Measurements from ENCODE around the gene ERC2. TPM values are rescaled to one million over a fixed set of nuclear protein-coding genes. Genes with fewer than 3 reads are reported as not detected.

Gene ERC2
- total and polyA plus RNA-seq, 7 experiments from 2014 or later, result not detected

DNA sequence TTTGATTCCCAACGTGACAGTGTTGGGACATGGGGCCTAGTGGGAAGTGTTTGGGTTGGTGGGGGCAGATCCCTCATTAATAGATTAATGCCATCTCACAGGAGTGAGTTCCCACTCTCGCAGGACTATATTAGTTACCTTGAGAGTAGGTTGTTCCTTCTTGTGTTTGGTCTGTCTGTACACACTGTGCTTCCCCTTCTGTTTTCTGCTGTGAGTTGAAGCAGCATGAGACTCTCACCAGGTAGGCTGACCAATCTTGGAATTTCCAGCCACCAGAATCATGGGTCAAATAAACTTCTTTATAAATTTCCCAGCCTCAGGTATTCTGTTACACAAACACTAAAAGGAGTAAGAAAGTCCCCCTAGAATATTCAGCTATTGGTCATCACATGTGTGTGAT is 145.4 kb downstream of the ERC2 start:
- ATAC-seq (no peak), DNase-seq (no peak)
- Histone ChIP-seq H3K4me3 (ENCODE audit: low read length) (no peak overlapping the region), H3K9me3 (ENCODE audit: control insufficient read depth in 2 of 3, low read length in 3 of 3) (no peaks in the 10 kb centered on the region), H3K36me3 (ENCODE audit: control insufficient read depth in 2 of 3, insufficient read depth in 3 of 3, low read length in 3 of 3) (no peaks in the 10 kb centered on the region), H3K4me1 (ENCODE audit: control insufficient read depth in 2 of 2, insufficient read depth in 2 of 2, low read length in 2 of 2) (no peaks in the 10 kb centered on the region), H3K27ac (ENCODE audit: low read depth, low read length) (no peak overlapping the region), H3K27me3 (ENCODE audit: control insufficient read depth in 2 of 2, insufficient read depth in 2 of 2, low read length in 2 of 2) (no peaks in the 10 kb centered on the region)
- Mint-ChIP-seq H3K9me3 (peaks cover 0 to 2% (median 0%) of the 10 kb centered on the region in 11 donors), H3K27me3 (peaks cover 0 to 14% (median 9%) of the 10 kb centered on the region in 5 donors), H3K27ac (no peak overlapping the region), H3K36me3 (no peaks in the 10 kb centered on the region), H3K4me1 (no peaks in the 10 kb centered on the region), H3K4me3 (no peak overlapping the region)
- ChIA-PET CTCF (no interaction called here), POLR2A (no interaction called here)
- intact Hi-C loops (cut with micrococcal nuclease), result no loop called here

DNA sequence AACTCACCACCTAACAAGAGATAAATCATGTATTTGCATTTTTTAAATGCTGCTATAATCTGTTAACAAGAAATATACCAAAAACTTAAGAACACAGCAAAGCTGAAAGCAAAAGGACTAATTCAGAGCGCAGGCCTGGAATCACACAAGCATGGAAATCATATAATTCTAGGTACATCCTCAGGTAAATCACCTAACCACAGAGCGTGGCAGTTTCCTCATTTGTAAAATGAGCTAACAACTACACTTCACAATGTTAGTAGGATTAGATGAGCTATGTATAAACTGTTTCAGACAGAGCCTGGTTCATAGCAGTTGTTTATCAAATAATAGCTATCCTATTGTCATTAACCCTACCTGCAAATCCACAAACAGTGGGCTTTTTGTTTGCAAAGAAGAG is 146.4 kb downstream of the ERC2 start:
- no peak overlapping the region for H3K4me3 Mint-ChIP-seq
- Histone ChIP-seq H3K4me1 (ENCODE audit: control insufficient read depth in 2 of 2, insufficient read depth in 2 of 2, low read length in 2 of 2) (no peaks in the 10 kb centered on the region), H3K4me3 (ENCODE audit: low read length) (no peak overlapping the region), H3K9me3 (ENCODE audit: control insufficient read depth in 2 of 3, low read length in 3 of 3) (no peaks in the 10 kb centered on the region), H3K36me3 (ENCODE audit: control insufficient read depth in 2 of 3, insufficient read depth in 3 of 3, low read length in 3 of 3) (no peaks in the 10 kb centered on the region), H3K27me3 (ENCODE audit: control insufficient read depth in 2 of 2, insufficient read depth in 2 of 2, low read length in 2 of 2) (no peaks in the 10 kb centered on the region), H3K27ac (ENCODE audit: low read depth, low read length) (no peak overlapping the region)
- POLR2A ChIA-PET, result no interaction called here
- no peak for DNase-seq
- H3K9me3 Mint-ChIP-seq, result peaks cover 0 to 2% (median 0%) of the 10 kb centered on the region in 11 donors
- no peaks in the 10 kb centered on the region for H3K36me3 Mint-ChIP-seq
- CTCF ChIA-PET, result no interaction called here
- no peaks in the 10 kb centered on the region for H3K4me1 Mint-ChIP-seq
- intact Hi-C loops (cut with micrococcal nuclease), result no loop called here
- no peak overlapping the region for H3K27ac Mint-ChIP-seq
- H3K27me3 Mint-ChIP-seq, result peaks cover 0 to 15% (median 10%) of the 10 kb centered on the region in 5 donors
- no peak for ATAC-seq

DNA sequence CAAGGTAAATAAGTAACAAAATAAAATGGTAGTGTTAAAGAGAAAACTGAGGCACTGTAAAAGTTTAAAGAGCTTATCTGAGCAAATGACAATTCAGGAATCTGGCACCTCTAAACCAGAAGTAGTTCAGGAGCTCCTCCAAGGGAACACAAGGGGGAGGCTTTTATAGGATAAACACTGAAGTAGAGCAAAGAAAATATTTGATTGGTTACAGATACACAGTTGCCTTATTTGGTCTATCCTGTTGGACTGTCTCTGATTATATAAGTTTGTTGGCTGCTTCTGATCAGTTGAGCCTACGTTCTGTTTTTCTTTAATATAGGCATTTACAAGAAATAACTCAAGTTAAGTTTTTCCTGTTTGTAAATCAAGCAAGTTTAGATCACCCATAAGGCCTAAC is 146.9 kb downstream of the ERC2 start:
- ChIA-PET CTCF (no interaction called here), POLR2A (no interaction called here)
- H3K27me3 Mint-ChIP-seq, result peaks cover 0 to 14% (median 9%) of the 10 kb centered on the region in 5 donors
- no peaks in the 10 kb centered on the region for H3K9me3 Mint-ChIP-seq
- no peaks in the 10 kb centered on the region for H3K27me3 ChIP-seq (ENCODE audit: control insufficient read depth in 2 of 2, insufficient read depth in 2 of 2, low read length in 2 of 2)
- H3K36me3 ChIP-seq (ENCODE audit: control insufficient read depth in 2 of 3, insufficient read depth in 3 of 3, low read length in 3 of 3), result no peaks in the 10 kb centered on the region
- no peak for ATAC-seq
- no peak overlapping the region for H3K27ac Mint-ChIP-seq
- no peaks in the 10 kb centered on the region for H3K4me1 Mint-ChIP-seq
- no peaks in the 10 kb centered on the region for H3K9me3 ChIP-seq (ENCODE audit: control insufficient read depth in 2 of 3, low read length in 3 of 3)
- intact Hi-C loops (cut with micrococcal nuclease), result no loop called here
- H3K4me3 Mint-ChIP-seq, result no peak overlapping the region
- H3K4me3 ChIP-seq (ENCODE audit: low read length), result no peak overlapping the region
- H3K27ac ChIP-seq (ENCODE audit: low read depth, low read length), result no peak overlapping the region
- no peak for DNase-seq
- H3K36me3 Mint-ChIP-seq, result no peaks in the 10 kb centered on the region
- H3K4me1 ChIP-seq (ENCODE audit: control insufficient read depth in 2 of 2, insufficient read depth in 2 of 2, low read length in 2 of 2), result no peaks in the 10 kb centered on the region

DNA sequence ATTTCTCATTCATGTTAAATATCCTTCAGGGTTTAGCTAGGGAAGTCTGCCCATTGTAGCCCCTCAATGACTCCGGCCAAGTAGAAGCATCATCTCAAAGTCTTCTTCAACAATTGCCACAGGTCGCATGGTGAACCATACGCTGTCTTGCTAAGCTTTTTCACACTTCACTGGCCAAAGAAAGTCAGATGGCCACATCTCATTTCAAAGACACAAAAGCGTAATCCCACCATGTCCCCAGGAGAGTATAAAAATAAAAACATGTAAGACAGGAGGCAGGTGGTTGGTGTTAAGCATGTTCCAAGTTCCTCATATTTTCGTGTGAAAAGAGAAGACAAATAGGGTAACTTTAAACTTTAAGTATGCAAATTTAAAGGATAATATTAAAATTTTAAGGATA is 147.4 kb downstream of the ERC2 start:
- Histone ChIP-seq H3K4me1 (ENCODE audit: control insufficient read depth in 2 of 2, insufficient read depth in 2 of 2, low read length in 2 of 2) (no peaks in the 10 kb centered on the region), H3K9me3 (ENCODE audit: control insufficient read depth in 2 of 3, low read length in 3 of 3) (no peaks in the 10 kb centered on the region), H3K4me3 (ENCODE audit: low read length) (no peak overlapping the region), H3K27me3 (ENCODE audit: control insufficient read depth in 2 of 2, insufficient read depth in 2 of 2, low read length in 2 of 2) (no peaks in the 10 kb centered on the region), H3K27ac (ENCODE audit: low read depth, low read length) (no peak overlapping the region), H3K36me3 (ENCODE audit: control insufficient read depth in 2 of 3, insufficient read depth in 3 of 3, low read length in 3 of 3) (no peaks in the 10 kb centered on the region)
- H3K9me3 Mint-ChIP-seq, result no peaks in the 10 kb centered on the region
- no peak for DNase-seq
- H3K27me3 Mint-ChIP-seq, result peaks cover 0 to 13% (median 9%) of the 10 kb centered on the region in 5 donors
- no peak overlapping the region for H3K4me3 Mint-ChIP-seq
- intact Hi-C loops (cut with micrococcal nuclease), result no loop called here
- H3K36me3 Mint-ChIP-seq, result no peaks in the 10 kb centered on the region
- no peak overlapping the region for H3K27ac Mint-ChIP-seq
- ChIA-PET POLR2A (no interaction called here), CTCF (no interaction called here)
- ATAC-seq, result no peak
- no peaks in the 10 kb centered on the region for H3K4me1 Mint-ChIP-seq

DNA sequence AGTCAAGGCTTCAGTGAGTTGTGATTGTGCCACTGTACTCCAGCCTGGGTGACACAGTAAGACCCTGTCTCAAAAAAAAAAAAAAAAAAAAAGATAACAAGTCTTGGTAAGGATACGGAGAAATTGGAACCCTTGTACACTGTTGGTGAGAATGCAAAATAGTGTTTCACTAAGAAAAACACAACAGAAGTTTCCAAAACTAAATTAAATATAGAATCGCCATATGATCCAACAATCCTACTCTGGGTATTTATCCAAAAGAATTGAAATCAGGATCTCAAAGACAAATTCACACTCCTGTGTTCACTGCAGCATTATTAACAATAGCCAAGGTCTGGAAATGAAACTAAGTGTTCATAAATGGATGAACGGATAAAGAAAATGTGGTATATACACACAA is 149.4 kb downstream of the ERC2 start:
- no peak overlapping the region for H3K4me3 ChIP-seq (ENCODE audit: low read length)
- H3K36me3 ChIP-seq (ENCODE audit: control insufficient read depth in 2 of 3, insufficient read depth in 3 of 3, low read length in 3 of 3), result no peaks in the 10 kb centered on the region
- CTCF ChIA-PET, result no interaction called here
- H3K4me1 ChIP-seq (ENCODE audit: control insufficient read depth in 2 of 2, insufficient read depth in 2 of 2, low read length in 2 of 2), result no peaks in the 10 kb centered on the region
- no peaks in the 10 kb centered on the region for H3K9me3 Mint-ChIP-seq
- H3K27me3 Mint-ChIP-seq, result peaks cover 0 to 13% (median 5%) of the 10 kb centered on the region in 5 donors
- no peak overlapping the region for H3K27ac ChIP-seq (ENCODE audit: low read depth, low read length)
- DNase-seq, result no peak
- H3K4me1 Mint-ChIP-seq, result no peaks in the 10 kb centered on the region
- H3K9me3 ChIP-seq (ENCODE audit: control insufficient read depth in 2 of 3, low read length in 3 of 3), result no peaks in the 10 kb centered on the region
- no peak overlapping the region for H3K4me3 Mint-ChIP-seq
- no peak overlapping the region for H3K27ac Mint-ChIP-seq
- H3K27me3 ChIP-seq (ENCODE audit: control insufficient read depth in 2 of 2, insufficient read depth in 2 of 2, low read length in 2 of 2), result no peaks in the 10 kb centered on the region
- intact Hi-C loops (cut with micrococcal nuclease), result no loop called here
- POLR2A ChIA-PET, result no interaction called here
- ATAC-seq, result no peak
- H3K36me3 Mint-ChIP-seq, result no peaks in the 10 kb centered on the region

DNA sequence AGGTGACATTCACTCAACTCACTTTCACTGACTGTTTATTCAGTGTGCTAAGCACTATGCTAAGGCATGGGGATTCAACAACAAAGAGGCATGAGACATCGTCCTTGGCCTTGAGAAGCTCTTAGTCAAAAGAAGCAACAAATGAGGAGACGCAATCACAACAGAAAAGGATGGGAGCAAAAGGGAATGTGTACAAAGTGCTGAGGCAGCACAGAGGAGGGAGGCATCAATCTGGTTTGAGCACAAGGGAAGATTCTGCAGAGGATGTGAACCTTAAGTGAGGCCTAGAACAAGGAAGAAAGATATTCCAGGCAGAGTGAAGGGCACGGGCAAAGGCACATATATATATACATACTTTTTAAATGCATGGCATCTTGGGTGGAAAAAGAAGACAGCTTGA is 151.3 kb downstream of the ERC2 start:
- ATAC-seq (no peak), DNase-seq (no peak)
- CTCF ChIA-PET, result no interaction called here
- no peaks in the 10 kb centered on the region for H3K9me3 Mint-ChIP-seq
- no peaks in the 10 kb centered on the region for H3K36me3 Mint-ChIP-seq
- Histone ChIP-seq H3K4me3 (ENCODE audit: low read length) (no peak overlapping the region), H3K9me3 (ENCODE audit: control insufficient read depth in 2 of 3, low read length in 3 of 3) (no peaks in the 10 kb centered on the region), H3K36me3 (ENCODE audit: control insufficient read depth in 2 of 3, insufficient read depth in 3 of 3, low read length in 3 of 3) (no peaks in the 10 kb centered on the region), H3K27me3 (ENCODE audit: control insufficient read depth in 2 of 2, insufficient read depth in 2 of 2, low read length in 2 of 2) (no peaks in the 10 kb centered on the region), H3K27ac (ENCODE audit: low read depth, low read length) (no peak overlapping the region), H3K4me1 (ENCODE audit: control insufficient read depth in 2 of 2, insufficient read depth in 2 of 2, low read length in 2 of 2) (no peaks in the 10 kb centered on the region)
- no peak overlapping the region for H3K4me3 Mint-ChIP-seq
- POLR2A ChIA-PET, result no interaction called here
- intact Hi-C loops (cut with micrococcal nuclease), result no loop called here
- no peak overlapping the region for H3K27ac Mint-ChIP-seq
- no peaks in the 10 kb centered on the region for H3K4me1 Mint-ChIP-seq
- H3K27me3 Mint-ChIP-seq, result peaks cover 0 to 13% (median 5%) of the 10 kb centered on the region in 5 donors

DNA sequence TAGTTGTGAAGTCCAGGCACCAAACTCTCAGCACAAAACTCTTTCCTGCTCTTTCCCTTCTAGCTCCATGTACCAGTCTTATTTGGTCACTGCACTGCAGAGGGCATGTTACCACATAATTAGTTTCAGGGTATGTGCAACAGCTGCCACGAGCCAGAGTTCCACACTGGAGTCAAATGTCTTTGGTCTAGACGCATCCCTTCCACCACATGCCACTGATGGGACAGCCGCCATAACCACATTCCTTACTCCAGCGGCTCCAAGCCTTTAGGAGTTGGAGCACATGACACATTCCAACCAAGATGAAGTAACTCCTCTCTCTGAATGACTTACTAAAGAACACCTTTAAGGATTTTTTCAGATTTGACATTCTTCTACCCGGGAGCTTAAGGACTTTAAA is 153.4 kb downstream of the ERC2 start:
- no peak overlapping the region for H3K27ac ChIP-seq (ENCODE audit: low read depth, low read length)
- H3K27me3 ChIP-seq (ENCODE audit: control insufficient read depth in 2 of 2, insufficient read depth in 2 of 2, low read length in 2 of 2), result no peaks in the 10 kb centered on the region
- ChIA-PET POLR2A (no interaction called here), CTCF (no interaction called here)
- Mint-ChIP-seq H3K9me3 (no peaks in the 10 kb centered on the region), H3K36me3 (no peaks in the 10 kb centered on the region), H3K27me3 (peaks cover 0 to 17% (median 10%) of the 10 kb centered on the region in 5 donors), H3K4me3 (no peak overlapping the region), H3K4me1 (no peaks in the 10 kb centered on the region), H3K27ac (no peak overlapping the region)
- no peaks in the 10 kb centered on the region for H3K4me1 ChIP-seq (ENCODE audit: control insufficient read depth in 2 of 2, insufficient read depth in 2 of 2, low read length in 2 of 2)
- no peak overlapping the region for H3K4me3 ChIP-seq (ENCODE audit: low read length)
- ATAC-seq (no peak), DNase-seq (no peak)
- no peaks in the 10 kb centered on the region for H3K9me3 ChIP-seq (ENCODE audit: control insufficient read depth in 2 of 3, low read length in 3 of 3)
- H3K36me3 ChIP-seq (ENCODE audit: control insufficient read depth in 2 of 3, insufficient read depth in 3 of 3, low read length in 3 of 3), result no peaks in the 10 kb centered on the region
- intact Hi-C loops (cut with micrococcal nuclease), result no loop called here
